Gastrocnemius medialis (tissue), 4 donors: Measurements from ENCODE around the gene FAM219A.

Experiments used
- CTCF ChIP-seq, 5 experiments: fragments of 450-650 bp in 3 of 5; fragments of 200-600 bp in 2 of 5; sonication (generic) in 2 of 5; IDR thresholded peaks in 4 of 5; conservative IDR thresholded peaks in 1 of 5; 1 replicate in 4 of 5; 2 replicates in 1 of 5; pipeline ENCODE4 v1.5.1; 2016 to 2019; ENCODE audit warnings: antibody characterized with exemption in 5 of 5, mild to moderate bottlenecking in 3 of 5, moderate library complexity in 3 of 5
- POLR2A ChIP-seq, 2 donors: fragments of 450-650 bp; IDR thresholded peaks; one replicate each; pipeline ENCODE4 v1.6.1; 2017; ENCODE audit warnings: antibody characterized with exemption in 2 of 2, mild to moderate bottlenecking in 2 of 2, moderate library complexity in 2 of 2

GRCh38 chr9:34387239-34387638, 71.1 kb downstream of the FAM219A start:
- TF ChIP-seq CTCF (IDR thresholded peaks at IDR 0.05 in 4 of 5, conservative IDR thresholded peaks at IDR 0.05 in 1 of 5) (no peak), POLR2A (IDR thresholded peaks at IDR 0.05) (no peak)
